OCI-M2 (cell line): Measurements from ENCODE around the gene IFNG.

Experiments used
- DNase-seq: peaks from one replicate; lab custom pipeline; 2025; ENCODE audit not compliant: unreplicated experiment; lab: John Stamatoyannopoulos, UW

The IFNG gene

GRCh38 chr12:68169213-68169889 lies 9.8 kb upstream of the IFNG start:
- no peak for DNase-seq

GRCh38 chr12:68166317-68166831 lies 6.8 kb upstream of the IFNG start:
- no peak for DNase-seq

GRCh38 chr12:68163560-68164081 lies 4.1 kb upstream of the IFNG start:
- no peak for DNase-seq

GRCh38 chr12:68162374-68162773 lies 2.8 kb upstream of the IFNG start:
- no peak for DNase-seq

- DNase-seq, result peak; percentile 4
These were observed 1.1 kb downstream of the IFNG start for GRCh38 chr12:68158432-68158831.

- DNase-seq, result no peak
These were observed 2.2 kb downstream of the IFNG start for GRCh38 chr12:68157380-68157779.

GRCh38 chr12:68156636-68157035 lies 2.9 kb downstream of the IFNG start:
- DNase-seq, result no peak

- no peak for DNase-seq
These were observed 4.8 kb downstream of the IFNG start for GRCh38 chr12:68154779-68155178.

- DNase-seq, result no peak
These were observed 11.1 kb downstream of the IFNG start for GRCh38 chr12:68148261-68148951.

GRCh38 chr12:68140556-68140955 lies 19.0 kb downstream of the IFNG start:
- DNase-seq, result no peak

GRCh38 chr12:68139941-68140340 lies 19.6 kb downstream of the IFNG start:
- no peak for DNase-seq

- DNase-seq, result no peak
These were observed 20.5 kb downstream of the IFNG start for GRCh38 chr12:68139001-68139400.

GRCh38 chr12:68138480-68138879 lies 21.1 kb downstream of the IFNG start:
- no peak for DNase-seq

GRCh38 chr12:68137335-68137830 lies 22.2 kb downstream of the IFNG start:
- no peak for DNase-seq

GRCh38 chr12:68135520-68135919 lies 24.0 kb downstream of the IFNG start:
- DNase-seq, result no peak

- DNase-seq, result no peak
These were observed 27.6 kb downstream of the IFNG start for GRCh38 chr12:68131867-68132414.

- DNase-seq, result no peak
These were observed 29.6 kb downstream of the IFNG start for GRCh38 chr12:68129979-68130378.

- no peak for DNase-seq
These were observed 37.2 kb downstream of the IFNG start for GRCh38 chr12:68122236-68122920.

GRCh38 chr12:68121143-68121542 lies 38.4 kb downstream of the IFNG start:
- no peak for DNase-seq

GRCh38 chr12:68119724-68120211 lies 39.8 kb downstream of the IFNG start:
- DNase-seq, result no peak

GRCh38 chr12:68119250-68119649 lies 40.3 kb downstream of the IFNG start:
- no peak for DNase-seq
